ENCODE measurements around the gene SLC13A3. TPM values are rescaled to one million over a fixed set of nuclear protein-coding genes. Genes with fewer than 3 reads are reported as not detected.

Gene SLC13A3
- total RNA-seq, 1 experiment from 2014 or later: 17.5 TPM

GRCh38 chr20:46563860-46564221 lies 87.4 kb downstream of the SLC13A3 start:
- Histone ChIP-seq H3K56ac (ENCODE audit: insufficient read length, low read depth, low read length) (no peak overlapping the region), H2BK15ac (ENCODE audit: low read depth, low read length) (no peak overlapping the region), H3T11ph (ENCODE audit: low read length) (no peak overlapping the region), H3K9me3 (ENCODE audit: control insufficient read depth, low read depth, low read length) (no peaks in the 10 kb centered on the region), H3K27ac (ENCODE audit: insufficient read length, low read depth, low read length) (no peak overlapping the region), H2BK12ac (ENCODE audit: insufficient read length, low read depth, low read length) (no peak overlapping the region), H2AK5ac (ENCODE audit: insufficient read length, low read length) (no peak overlapping the region), H3K4ac (ENCODE audit: low read depth, low read length) (no peak overlapping the region), H3K14ac (ENCODE audit: insufficient read depth, low read length) (no peak overlapping the region), H3K4me2 (ENCODE audit: insufficient read depth, insufficient read length, low read length) (no peak overlapping the region), H2BK5ac (ENCODE audit: insufficient read length, low read length) (no peak overlapping the region), H4K5ac (ENCODE audit: insufficient read length, low read depth, low read length) (no peak overlapping the region), H3K23ac (ENCODE audit: insufficient read length, low read depth, low read length) (no peak overlapping the region), H4K91ac (ENCODE audit: insufficient read length, low read depth, low read length) (no peak overlapping the region), H2BK20ac (ENCODE audit: low read depth, low read length, poor library complexity, severe bottlenecking) (no peak overlapping the region), H3K9ac (ENCODE audit: extremely low read depth, insufficient read length, low read length) (no peak overlapping the region), H3K23me2 (ENCODE audit: insufficient read length, low read depth, low read length, poor library complexity, severe bottlenecking) (peaks cover 5% of the 10 kb centered on the region), H3K79me1 (ENCODE audit: insufficient read depth, low read depth, low read length, poor library complexity, severe bottlenecking) (no peaks in the 10 kb centered on the region), H3K27me3 (ENCODE audit: insufficient read depth, low read length) (no peaks in the 10 kb centered on the region), H4K8ac (replicated peaks; ENCODE audit: insufficient read length, low read depth, low read length) (no peak overlapping the region), H2AFZ (ENCODE audit: low read length) (no peak overlapping the region), H3K18ac (ENCODE audit: insufficient read length, low read depth, low read length) (no peak overlapping the region), H3K4me1 (ENCODE audit: insufficient read depth, low read length) (peaks cover 1% of the 10 kb centered on the region; the same call in 1 of the 2 replicates), H4K20me1 (ENCODE audit: control insufficient read depth, insufficient read depth, insufficient read length) (no peaks in the 10 kb centered on the region), H3K79me2 (ENCODE audit: insufficient read depth, low read length) (no peaks in the 10 kb centered on the region), H2BK120ac (ENCODE audit: low read depth, low read length, poor library complexity, severe bottlenecking) (no peak overlapping the region)
- no peak for DNase-seq
- no peaks in the 10 kb centered on the region for H3K27me3 Mint-ChIP-seq (ENCODE audit: low read depth)
- TF ChIP-seq CTCF (conservative IDR thresholded peaks at IDR 0.05): no peak
- H3K36me3 Mint-ChIP-seq (ENCODE audit: insufficient read depth in 1 of 3, low read depth in 3 of 3): no peaks in the 10 kb centered on the region
- WGBS (ENCODE audit: extremely low coverage, insufficient read length, low lambda C conversion rate): no CpG with 5 or more reads among the region's 2 CpGs
- no peak overlapping the region for H3K27ac Mint-ChIP-seq
- peaks cover 19 to 35% of the 10 kb centered on the region in 2 experiments for H3K4me1 Mint-ChIP-seq
- H3K4me3 Mint-ChIP-seq: no peak overlapping the region
- H3K9me3 Mint-ChIP-seq: no peaks in the 10 kb centered on the region

Data from H9 (cell line).